A673 (cell line): ENCODE data around the gene BAHD1. TPM values are rescaled to one million over a fixed set of nuclear protein-coding genes. Genes with fewer than 3 reads are reported as not detected.

Experiments
- BruUV-seq: library from RNA; stranded (reverse); fragments of 400-500 nt; replicated peaks from 2 replicates; lab custom pipeline; 2021; lab: Mats Ljungman, UMichigan
- CTCF ChIA-PET: fragments of 300-600 bp; sonication (Branson Sonifier 250); formaldehyde crosslinking; loops from one replicate; lab custom pipeline; 2022; ENCODE audit warnings: antibody characterized with exemption; lab: Charles Lee
- POLR2A ChIA-PET: fragments of 300-600 bp; sonication (Branson Sonifier 250); formaldehyde crosslinking; loops from one replicate; lab custom pipeline; 2022; ENCODE audit warnings: antibody characterized with exemption; ENCODE audit not compliant: low non-redundant PET; lab: Charles Lee
- DNase-seq: peaks from one replicate; pipeline ENCODE4 v3.0.0-alpha.2; 2015; ENCODE audit warnings: low spot score
- H3K27ac ChIP-seq: fragments of 200-600 bp; sonication (generic); 2 replicates; pipeline ENCODE4 v1.5.1; 2016; ENCODE audit warnings: mixed run types, low read depth, mild to moderate bottlenecking, mixed read lengths, antibody characterized with exemption, low read length; ENCODE audit not compliant: poor library complexity, severe bottlenecking
- H3K27me3 ChIP-seq: fragments of 200-600 bp; sonication (generic); replicated peaks from 2 replicates; pipeline ENCODE4 v1.6.1; 2017; ENCODE audit warnings: mixed run types, low read depth, mild to moderate bottlenecking, mixed read lengths, antibody characterized with exemption, low read length; ENCODE audit not compliant: insufficient read depth, poor library complexity
- H3K36me3 ChIP-seq: fragments of 200-600 bp; sonication (generic); 2 replicates; pipeline ENCODE4 v1.6.1; 2016; ENCODE audit warnings: mixed run types, mild to moderate bottlenecking, mixed read lengths, antibody characterized with exemption, low read length; ENCODE audit not compliant: insufficient read depth, poor library complexity, severe bottlenecking
- H3K4me1 ChIP-seq: fragments of 200-600 bp; sonication (generic); 2 replicates; pipeline ENCODE4 v1.6.1; 2017; ENCODE audit warnings: mixed run types, mild to moderate bottlenecking, mixed read lengths, antibody characterized with exemption, low read length; ENCODE audit not compliant: insufficient read depth, poor library complexity, severe bottlenecking
- H3K4me3 ChIP-seq: fragments of 200-600 bp; sonication (generic); 2 replicates; pipeline ENCODE4 v1.5.1; 2016; ENCODE audit warnings: low read depth, mixed run types, mild to moderate bottlenecking, mixed read lengths, low read length; ENCODE audit not compliant: poor library complexity, severe bottlenecking
- H3K9me3 ChIP-seq: fragments of 200-600 bp; sonication (generic); 2 replicates; pipeline ENCODE4 v1.6.1; 2016; ENCODE audit warnings: mixed run types, low read depth, mild to moderate bottlenecking, mixed read lengths, antibody characterized with exemption, low read length; ENCODE audit not compliant: poor library complexity, severe bottlenecking
- EZH2 ChIP-seq: fragments of 200-600 bp; sonication (generic); IDR thresholded peaks from 2 replicates; pipeline ENCODE4 v1.6.1; 2017; ENCODE audit warnings: borderline replicate concordance, low read depth, mild to moderate bottlenecking, mixed read lengths, antibody characterized with exemption, low read length; ENCODE audit not compliant: poor library complexity, severe bottlenecking
- intact Hi-C: fragments of 100-400 bp; cut with micrococcal nuclease; formaldehyde crosslinking; loops from one replicate; pipeline ENCODE4 v1.10.0; 2022; ENCODE audit not compliant: unreplicated experiment
- total RNA-seq: library from RNA; stranded (reverse); gene quantifications from 2 replicates; pipeline ENCODE4 v1.2.3, GENCODE V29; 2021
- TF ChIP-seq, protein P1 (sequence below): fragments of 300-800, 200-600 bp; sonication (generic); conservative IDR thresholded peaks from 2 replicates; pipeline ENCODE4 v1.5.1; 2017; ENCODE audit warnings: low read depth, mild to moderate bottlenecking, antibody characterized with exemption, low read length, moderate library complexity, mixed read lengths

The BAHD1 gene
- total RNA-seq, 1 experiment from 2014 or later: 33.5 TPM

- H3K9me3 ChIP-seq: no peaks in the 10 kb centered on the region
- peaks cover 10% of the 10 kb centered on the region for H3K4me1 ChIP-seq
- CTCF ChIA-PET: no interaction called here
- H3K4me3 ChIP-seq: no peak overlapping the region
- TF ChIP-seq, protein P1, sequence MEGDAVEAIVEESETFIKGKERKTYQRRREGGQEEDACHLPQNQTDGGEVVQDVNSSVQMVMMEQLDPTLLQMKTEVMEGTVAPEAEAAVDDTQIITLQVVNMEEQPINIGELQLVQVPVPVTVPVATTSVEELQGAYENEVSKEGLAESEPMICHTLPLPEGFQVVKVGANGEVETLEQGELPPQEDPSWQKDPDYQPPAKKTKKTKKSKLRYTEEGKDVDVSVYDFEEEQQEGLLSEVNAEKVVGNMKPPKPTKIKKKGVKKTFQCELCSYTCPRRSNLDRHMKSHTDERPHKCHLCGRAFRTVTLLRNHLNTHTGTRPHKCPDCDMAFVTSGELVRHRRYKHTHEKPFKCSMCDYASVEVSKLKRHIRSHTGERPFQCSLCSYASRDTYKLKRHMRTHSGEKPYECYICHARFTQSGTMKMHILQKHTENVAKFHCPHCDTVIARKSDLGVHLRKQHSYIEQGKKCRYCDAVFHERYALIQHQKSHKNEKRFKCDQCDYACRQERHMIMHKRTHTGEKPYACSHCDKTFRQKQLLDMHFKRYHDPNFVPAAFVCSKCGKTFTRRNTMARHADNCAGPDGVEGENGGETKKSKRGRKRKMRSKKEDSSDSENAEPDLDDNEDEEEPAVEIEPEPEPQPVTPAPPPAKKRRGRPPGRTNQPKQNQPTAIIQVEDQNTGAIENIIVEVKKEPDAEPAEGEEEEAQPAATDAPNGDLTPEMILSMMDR: no peak
- TF ChIP-seq EZH2: no peak
- no peaks in the 10 kb centered on the region for H3K27me3 ChIP-seq
- BruUV-seq: no TSS peak
- intact Hi-C loops: no loop called here
- POLR2A ChIA-PET: no interaction called here
- no peak for DNase-seq
- H3K27ac ChIP-seq: no peak overlapping the region
- H3K36me3 ChIP-seq: no peaks in the 10 kb centered on the region
Measured at GRCh38 chr15:40486066-40486770, 45.5 kb downstream of the BAHD1 start.

DNA sequence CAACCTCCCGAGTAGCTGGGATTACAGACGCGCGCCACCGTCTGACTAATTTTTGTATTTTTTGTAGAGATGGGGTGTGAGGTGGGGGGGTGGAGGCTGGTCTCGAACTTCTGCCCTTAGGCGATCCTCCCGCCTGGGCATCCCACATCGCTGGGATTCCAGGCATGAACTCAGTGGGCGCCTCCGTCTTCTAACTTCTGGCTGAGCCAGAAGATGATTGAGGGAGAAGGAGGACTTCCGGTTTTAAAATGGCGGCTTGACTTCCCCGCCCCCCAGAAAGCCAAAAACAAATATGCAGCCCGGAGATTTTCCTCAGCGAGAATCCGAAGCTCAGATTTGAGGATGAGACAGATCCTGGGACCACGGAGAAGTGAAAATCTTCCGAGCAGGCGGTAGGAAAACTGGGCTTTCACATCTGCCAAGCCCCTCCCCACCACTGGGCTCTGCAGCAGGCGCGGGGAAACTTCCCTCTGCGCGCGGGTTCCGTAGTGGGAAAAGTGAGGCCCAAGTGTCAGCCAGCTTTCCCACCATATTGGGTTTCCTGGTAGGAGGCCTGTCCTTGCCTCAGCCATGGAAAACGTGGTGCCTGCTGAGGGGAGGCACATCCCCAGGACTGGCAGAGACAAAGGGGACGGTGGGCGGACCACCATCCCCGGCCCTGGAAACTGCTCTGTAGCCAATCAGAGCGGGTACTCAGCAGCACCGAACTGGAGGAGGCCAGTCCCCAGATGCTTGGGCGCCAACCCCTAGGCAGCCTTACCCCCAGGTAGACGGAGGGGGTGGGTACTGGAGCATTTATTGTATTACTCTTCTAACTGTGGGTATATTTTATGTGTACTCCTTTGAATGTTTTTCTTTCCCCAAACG, 47.3 kb downstream of the BAHD1 start:
- Histone ChIP-seq H3K27ac (no peak overlapping the region), H3K9me3 (no peaks in the 10 kb centered on the region), H3K36me3 (no peaks in the 10 kb centered on the region), H3K4me1 (no peaks in the 10 kb centered on the region), H3K4me3 (no peak overlapping the region), H3K27me3 (no peaks in the 10 kb centered on the region)
- no TSS peak for BruUV-seq
- intact Hi-C loops: no loop called here
- CTCF ChIA-PET: no interaction called here
- no peak for DNase-seq
- no peak for TF ChIP-seq EZH2
- TF ChIP-seq, protein P1: no peak
- POLR2A ChIA-PET: no interaction called here

DNA sequence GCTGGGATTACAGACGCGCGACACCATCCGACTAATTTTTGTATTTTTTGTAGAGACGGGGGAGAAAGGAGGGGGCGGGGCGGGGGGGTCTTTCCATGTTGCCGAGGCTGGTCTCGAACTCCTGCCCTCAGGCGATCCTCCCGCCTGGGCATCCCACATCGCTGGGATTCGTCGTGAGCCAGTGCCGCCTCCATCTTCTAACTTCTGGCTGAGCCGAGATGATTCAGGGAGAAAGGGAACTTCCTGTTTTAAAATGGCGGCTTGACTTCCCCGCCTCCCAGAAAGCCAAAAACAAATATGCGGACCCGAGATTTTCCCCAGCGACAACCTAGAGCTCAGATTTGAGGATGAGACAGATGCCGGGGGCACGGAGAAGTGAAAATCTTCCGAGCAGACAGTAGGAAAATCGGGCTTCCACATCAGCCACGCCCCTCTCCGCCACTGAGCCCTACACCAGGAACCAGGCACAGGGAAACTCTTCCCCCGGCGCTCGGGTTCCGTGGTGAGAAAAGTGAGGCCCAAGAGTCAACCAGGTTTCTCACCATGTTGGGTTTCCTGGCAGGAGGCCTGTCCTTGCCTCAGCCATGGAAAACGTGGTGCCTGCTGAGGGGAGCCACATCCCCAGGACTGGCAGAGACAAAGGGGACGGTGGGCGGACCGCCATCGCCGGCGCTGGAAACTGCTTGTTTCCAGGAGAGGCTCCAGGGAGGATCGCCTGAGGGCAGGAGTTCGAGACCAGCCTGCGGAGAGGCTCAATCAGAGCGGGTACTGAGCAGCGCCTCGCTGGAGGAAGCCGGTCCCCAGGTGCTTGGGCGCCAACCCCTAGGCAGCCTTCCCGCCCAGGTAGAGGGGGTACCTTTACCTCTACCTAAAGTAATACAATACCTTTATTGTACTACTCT, 48.8 kb downstream of the BAHD1 start:
- DNase-seq: no peak
- CTCF ChIA-PET: no interaction called here
- no peaks in the 10 kb centered on the region for H3K27me3 ChIP-seq
- no peak overlapping the region for H3K4me3 ChIP-seq
- intact Hi-C loops: no loop called here
- H3K36me3 ChIP-seq: no peaks in the 10 kb centered on the region
- no peak overlapping the region for H3K27ac ChIP-seq
- no peaks in the 10 kb centered on the region for H3K4me1 ChIP-seq
- BruUV-seq: no TSS peak
- no peak for TF ChIP-seq EZH2
- TF ChIP-seq, protein P1: no peak
- POLR2A ChIA-PET: no interaction called here
- H3K9me3 ChIP-seq: no peaks in the 10 kb centered on the region
